Right lung (tissue), 5 donors: ENCODE data around the gene OMA1. TPM values are rescaled to one million over a fixed set of nuclear protein-coding genes. Genes with fewer than 3 reads are reported as not detected.
"Not testable (repeated sequence)": the region's sequence is repeated elsewhere in the genome, so short reads cannot be mapped to it uniquely, and the experiment has no call there.

Experiments
- DNase-seq, 2 donors: peaks; one replicate each; pipeline ENCODE4 v3.0.0-alpha.2; 2013
- polyA plus RNA-seq, 5 donors: library from polyadenylated mRNA; unstranded; fragments of 120-200 nt; gene quantifications; one replicate each; pipeline versions ENCODE4 v1.2.1 to v1.2.3, GENCODE V29; 2013; ENCODE audit warnings: inconsistent platforms in 1 of 5, low replicate concordance in 1 of 5; ENCODE audit not compliant: insufficient read length in 5 of 5, insufficient read depth in 1 of 5

OMA1 gene
- polyA plus RNA-seq, 5 donors: 21.7 to 28.4 (median 26.4) TPM

- DNase-seq: no peak
These were observed 27.4 kb upstream of the OMA1 start for GRCh38 chr1:58573705-58574591.

GRCh38 chr1:58573138-58573537, 26.6 kb upstream of the OMA1 start:
- DNase-seq: no peak

- DNase-seq: no peak
These were observed 26.2 kb upstream of the OMA1 start for GRCh38 chr1:58572690-58573089.

DNA sequence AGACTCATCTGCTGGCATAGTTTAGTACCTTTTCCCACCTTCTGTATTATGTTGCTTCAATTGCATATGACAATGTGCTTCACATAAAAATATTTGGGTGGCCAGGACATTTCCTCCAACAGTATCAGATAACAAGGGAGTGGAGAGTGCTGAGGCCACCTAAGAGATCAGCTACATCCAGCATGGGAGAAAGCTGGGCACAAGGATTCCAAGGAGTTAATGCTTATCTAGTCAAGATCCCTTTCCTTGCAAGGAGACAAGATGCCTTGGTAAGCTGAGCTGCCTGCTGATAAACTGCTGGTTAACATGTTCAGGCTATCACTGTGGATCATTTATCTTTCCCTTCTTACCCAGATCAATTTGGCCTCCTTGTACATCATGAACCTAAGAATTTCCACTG, 25.1 kb upstream of the OMA1 start:
- DNase-seq: no peak

DNA sequence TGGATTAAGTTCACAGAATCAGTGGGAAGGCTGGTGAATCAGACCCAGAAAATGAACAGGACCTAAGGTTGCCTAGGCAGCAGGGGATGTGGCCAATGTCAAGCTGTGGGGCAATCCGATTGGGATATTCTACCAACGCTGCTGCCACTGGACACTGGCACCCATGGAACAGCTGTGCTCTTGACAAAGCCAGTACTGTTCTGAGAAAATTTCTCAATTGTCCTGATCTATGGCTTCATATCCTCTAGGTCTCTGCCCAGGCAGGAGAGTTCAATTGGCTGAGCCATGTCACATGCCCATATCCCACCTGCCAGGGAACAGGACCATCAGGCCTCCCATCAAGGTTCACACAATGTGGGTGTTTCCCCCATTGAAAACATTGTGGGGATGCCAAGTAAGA, 24.3 kb upstream of the OMA1 start:
- no peak for DNase-seq

DNA sequence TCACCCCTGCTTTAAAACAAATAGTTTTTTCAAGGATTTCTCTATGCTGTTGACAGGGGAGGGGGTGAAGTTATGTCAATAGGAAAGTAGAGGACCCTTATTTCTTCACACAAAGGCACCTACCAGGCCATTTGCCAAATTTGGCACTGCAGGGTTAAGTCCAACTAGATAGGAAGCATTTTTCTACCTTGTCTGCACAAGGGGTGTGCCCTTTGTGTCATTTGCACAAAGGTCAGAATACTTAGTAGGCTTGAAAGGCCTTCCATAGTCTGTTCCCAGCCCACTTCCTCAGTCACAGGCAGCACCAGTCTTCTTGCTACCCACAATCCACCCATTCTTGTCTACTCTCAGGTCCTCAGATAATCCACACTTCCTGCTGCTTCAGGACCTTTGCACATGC, 23.6 kb upstream of the OMA1 start:
- no peak for DNase-seq

GRCh38 chr1:58568911-58569310, 22.4 kb upstream of the OMA1 start:
- DNase-seq: no peak

DNA sequence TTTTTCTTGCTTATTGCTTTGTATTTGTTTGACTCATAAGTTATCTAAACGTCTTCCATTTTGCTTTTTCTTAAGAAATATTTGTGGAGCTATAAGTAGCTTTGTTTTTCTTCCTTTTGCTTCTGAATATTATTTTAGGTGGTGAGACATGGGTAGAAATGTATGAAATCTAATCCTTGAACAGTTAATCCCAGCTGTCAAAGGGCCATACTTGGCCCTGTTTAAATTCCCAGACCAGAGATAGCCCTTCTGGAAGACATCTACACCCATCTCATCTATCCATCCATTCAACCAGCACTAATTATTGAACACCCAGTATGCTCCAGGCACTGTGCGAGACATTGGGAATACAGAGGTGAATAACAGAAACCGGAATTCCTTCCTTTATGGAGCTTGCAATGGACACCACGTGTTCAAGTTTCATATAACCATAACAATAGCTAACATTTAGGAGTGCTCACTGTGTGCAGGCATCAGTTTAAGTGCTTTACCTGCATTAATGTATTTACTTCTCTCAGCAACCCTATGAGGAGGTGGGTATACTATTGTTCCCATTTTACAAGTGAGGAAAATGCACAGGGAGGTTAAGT, 21.8 kb upstream of the OMA1 start:
- no peak for DNase-seq

- no peak for DNase-seq
These were observed 19.8 kb upstream of the OMA1 start for GRCh38 chr1:58566339-58566738.

DNA sequence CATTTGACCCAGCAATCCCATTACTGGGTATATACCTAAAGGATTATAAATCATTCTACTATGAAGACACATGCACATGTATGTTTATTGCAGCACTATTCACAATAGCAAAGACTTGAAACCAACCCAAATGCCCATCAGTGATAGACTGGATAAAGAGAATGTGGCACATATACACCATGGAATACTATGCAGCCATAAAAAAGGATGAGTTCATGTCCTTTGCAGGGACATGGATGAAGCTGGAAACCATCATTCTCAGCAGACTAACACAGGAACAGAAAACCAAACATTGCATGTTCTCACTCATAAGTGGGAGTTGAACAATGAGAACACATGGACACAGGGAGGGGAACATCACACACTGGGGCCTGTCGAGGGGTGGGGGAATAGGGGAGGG, 17.2 kb upstream of the OMA1 start:
- DNase-seq: not testable (repeated sequence)

DNA sequence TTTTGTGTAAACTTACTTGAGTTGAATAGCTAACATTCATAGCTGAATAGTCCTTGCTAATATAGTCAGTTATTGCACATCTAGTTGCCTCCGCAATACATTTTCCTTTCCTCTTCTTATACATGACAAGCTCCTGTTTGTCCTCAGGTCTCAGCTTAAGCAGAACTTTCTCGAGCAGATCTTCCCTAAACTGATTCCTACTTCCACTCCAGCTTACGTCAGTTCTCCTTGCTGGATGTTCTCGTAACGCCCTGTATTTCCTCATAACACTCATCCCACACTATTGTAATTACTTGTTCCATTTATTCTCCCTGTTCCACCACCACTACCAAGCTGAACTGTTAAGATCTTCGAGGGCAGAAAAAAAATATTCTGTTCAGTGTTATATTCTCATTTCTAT, 15.1 kb upstream of the OMA1 start:
- DNase-seq: no peak

DNA sequence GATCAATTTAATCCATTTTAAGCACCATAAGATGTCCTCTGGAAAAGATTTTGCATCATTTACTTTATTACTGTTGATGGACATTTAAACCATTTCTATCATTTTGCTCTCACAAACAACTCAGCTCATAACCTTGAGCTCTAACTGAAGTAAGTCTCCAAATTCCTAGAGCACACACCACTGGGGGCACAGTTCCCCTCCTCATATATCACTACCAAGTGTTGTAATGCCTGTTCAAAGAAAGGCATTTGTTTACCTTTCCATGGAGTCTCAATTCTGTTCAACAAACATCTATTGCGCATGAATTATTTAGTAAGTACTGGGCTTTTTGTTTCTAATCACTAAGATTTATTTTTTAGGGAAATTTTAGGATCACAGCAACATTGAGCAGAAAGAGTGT, 8.9 kb upstream of the OMA1 start:
- DNase-seq: no peak

DNA sequence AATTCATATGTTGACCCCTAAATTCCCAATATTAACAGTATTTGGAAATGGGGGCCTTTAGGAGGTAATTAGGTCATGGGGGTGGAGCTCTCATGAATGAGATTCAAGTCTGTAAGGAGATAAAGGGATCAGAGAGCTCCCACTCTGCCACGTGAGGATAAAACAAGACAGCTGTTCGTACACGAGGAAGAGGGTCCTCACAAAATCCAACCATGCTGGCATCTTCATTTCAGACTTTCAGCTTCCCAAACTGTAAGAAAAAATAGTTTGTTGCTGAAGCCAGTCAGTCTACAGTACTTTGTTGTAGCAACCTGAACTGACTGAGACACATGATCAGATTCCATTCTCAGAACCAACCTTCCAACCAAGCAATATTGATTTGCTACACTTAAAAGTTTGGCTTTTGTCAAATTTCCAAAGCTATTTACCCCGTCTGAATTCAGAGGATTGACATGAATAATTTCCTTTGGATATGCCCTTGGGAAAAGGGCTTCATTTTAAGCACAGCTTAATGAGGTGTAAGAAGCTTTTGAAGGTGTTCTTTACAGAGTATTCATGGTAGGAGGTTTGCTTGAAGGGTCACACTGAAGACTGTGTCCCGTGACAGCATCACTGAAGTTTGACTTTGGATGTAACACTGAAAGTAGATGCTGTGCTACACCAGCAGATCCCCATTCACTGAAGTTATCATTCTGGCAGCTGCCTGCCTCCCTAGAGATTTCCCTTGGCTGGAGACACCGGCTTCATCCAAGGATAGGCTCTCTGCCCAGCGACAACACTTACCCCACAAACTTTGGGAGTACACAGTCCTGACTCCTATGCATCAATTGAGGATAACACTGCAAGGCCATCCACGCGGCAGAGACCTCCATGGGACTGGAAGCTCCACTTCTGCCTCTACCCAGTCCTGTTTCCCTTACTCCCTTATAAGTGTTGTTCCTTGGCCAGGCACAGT, 4.9 kb upstream of the OMA1 start:
- peak in 1 of 2 donors; percentile 38 for DNase-seq

DNA sequence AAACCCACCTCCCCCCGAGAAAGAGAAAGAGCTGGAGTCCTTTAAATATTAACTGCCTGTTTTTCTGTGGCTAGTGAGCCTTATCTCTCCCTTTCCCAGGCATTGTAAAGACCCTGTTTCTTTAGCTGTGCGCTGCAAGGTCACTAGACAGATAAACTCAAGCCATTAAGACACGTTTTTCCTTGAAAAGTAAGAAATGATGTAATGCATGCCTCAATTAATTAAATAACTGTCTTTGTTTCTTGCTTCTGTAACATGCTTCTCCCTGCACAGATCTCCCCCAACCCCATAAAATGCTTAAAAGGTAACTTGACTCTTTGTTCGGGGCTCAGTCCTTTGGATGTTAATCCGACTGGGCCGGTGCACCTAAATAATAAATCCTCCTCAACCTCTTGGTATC, 2.8 kb upstream of the OMA1 start:
- not testable (repeated sequence) for DNase-seq

GRCh38 chr1:58548371-58548770, 1.8 kb upstream of the OMA1 start:
- no peak for DNase-seq

GRCh38 chr1:58545591-58546519, 671 bp downstream of the OMA1 start:
- DNase-seq: peak; percentile 78 to 80

GRCh38 chr1:58543260-58543659, 3.3 kb downstream of the OMA1 start:
- no peak for DNase-seq

GRCh38 chr1:58539553-58539952, 7.0 kb downstream of the OMA1 start:
- DNase-seq: no peak

DNA sequence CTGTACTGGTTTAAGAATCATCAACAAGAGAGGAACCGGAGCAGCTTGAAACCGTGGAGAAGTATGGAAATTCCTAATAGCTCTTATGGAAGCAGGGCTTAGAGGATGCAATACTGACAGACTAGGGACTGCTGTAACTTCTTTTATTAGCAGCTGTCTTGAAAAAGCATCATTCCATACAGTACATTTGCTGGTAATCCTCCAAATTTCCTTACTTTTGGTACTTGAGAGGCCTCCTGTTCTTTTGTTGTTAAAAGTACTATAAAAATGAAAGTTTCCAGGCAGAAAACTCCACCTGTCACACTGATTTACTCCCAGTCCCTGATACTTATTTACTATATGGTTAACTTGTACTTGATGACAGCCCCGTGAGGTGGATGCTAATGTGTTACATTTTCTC, 7.7 kb downstream of the OMA1 start:
- DNase-seq: no peak

- DNase-seq: not testable (repeated sequence)
These were observed 14.7 kb downstream of the OMA1 start for GRCh38 chr1:58531842-58532241.

- no peak for DNase-seq
These were observed 17.2 kb downstream of the OMA1 start for GRCh38 chr1:58529284-58529683.
